ENCODE data around the gene ABHD5.

DNA sequence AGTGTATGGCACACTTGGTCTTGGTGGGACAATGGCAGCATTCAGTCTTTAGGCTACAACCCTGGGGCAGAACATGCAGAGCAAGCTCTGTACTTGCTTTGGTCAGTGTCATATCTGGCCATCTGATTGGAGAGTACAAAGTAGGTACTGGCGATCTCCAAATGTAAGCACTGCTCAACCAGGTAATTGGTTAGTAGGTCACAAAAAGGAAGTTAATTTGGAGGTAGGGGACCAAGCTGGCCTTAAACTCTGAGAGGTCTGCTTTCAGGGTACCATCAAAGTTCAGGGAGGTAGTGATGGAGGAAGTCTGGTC lies 3.3 kb upstream of the ABHD5 start:
- TF ChIP-seq, protein P1, sequence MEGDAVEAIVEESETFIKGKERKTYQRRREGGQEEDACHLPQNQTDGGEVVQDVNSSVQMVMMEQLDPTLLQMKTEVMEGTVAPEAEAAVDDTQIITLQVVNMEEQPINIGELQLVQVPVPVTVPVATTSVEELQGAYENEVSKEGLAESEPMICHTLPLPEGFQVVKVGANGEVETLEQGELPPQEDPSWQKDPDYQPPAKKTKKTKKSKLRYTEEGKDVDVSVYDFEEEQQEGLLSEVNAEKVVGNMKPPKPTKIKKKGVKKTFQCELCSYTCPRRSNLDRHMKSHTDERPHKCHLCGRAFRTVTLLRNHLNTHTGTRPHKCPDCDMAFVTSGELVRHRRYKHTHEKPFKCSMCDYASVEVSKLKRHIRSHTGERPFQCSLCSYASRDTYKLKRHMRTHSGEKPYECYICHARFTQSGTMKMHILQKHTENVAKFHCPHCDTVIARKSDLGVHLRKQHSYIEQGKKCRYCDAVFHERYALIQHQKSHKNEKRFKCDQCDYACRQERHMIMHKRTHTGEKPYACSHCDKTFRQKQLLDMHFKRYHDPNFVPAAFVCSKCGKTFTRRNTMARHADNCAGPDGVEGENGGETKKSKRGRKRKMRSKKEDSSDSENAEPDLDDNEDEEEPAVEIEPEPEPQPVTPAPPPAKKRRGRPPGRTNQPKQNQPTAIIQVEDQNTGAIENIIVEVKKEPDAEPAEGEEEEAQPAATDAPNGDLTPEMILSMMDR (IDR thresholded peaks at IDR 0.05; ENCODE audit: low read length), result no peak
- TF ChIP-seq EZH2 (IDR thresholded peaks at IDR 0.05; ENCODE audit: borderline replicate concordance, low read length), result no peak

Data from OCI-LY1 (cell line).